Measurements from ENCODE around the gene CBLB.

- no peak for TF ChIP-seq RAD21 (IDR thresholded peaks at IDR 0.05)
- no peak for TF ChIP-seq CTCF (IDR thresholded peaks at IDR 0.05; ENCODE audit: low read depth, low read length, missing input control)
- TF ChIP-seq JUND (IDR thresholded peaks at IDR 0.05): no peak
- TF ChIP-seq MAX (IDR thresholded peaks at IDR 0.05): no peak
- no peak for TF ChIP-seq HNF4A (conservative IDR thresholded peaks at IDR 0.05)
Measured at GRCh38 chr3:105857601-105858000, 11.2 kb downstream of the CBLB start.
